Vagina (tissue), 2 donors: ENCODE data around the gene ACO1. TPM values are rescaled to one million over a fixed set of nuclear protein-coding genes. Genes with fewer than 3 reads are reported as not detected.
A peak's percentile ranks its signal among the peaks of the same experiment; 100 is the strongest.

ENCODE experiments used
- DNase-seq, 2 donors: peaks; one replicate each; pipeline ENCODE4 v3.0.0-alpha.2; 2017; ENCODE audit errors: extremely low spot score in 2 of 2
- H3K27ac ChIP-seq: fragments of 200-600 bp; sonication (generic); one replicate; pipeline ENCODE4 v1.5.1; 2019
- H3K27me3 ChIP-seq: fragments of 200-600 bp; sonication (generic); one replicate; pipeline ENCODE4 v1.5.1; 2019
- H3K36me3 ChIP-seq, 2 donors: fragments of 200-600 bp; sonication (generic); one replicate each; pipeline ENCODE4 v1.5.1; 2017 to 2019
- H3K4me1 ChIP-seq: fragments of 200-600 bp; sonication (generic); one replicate; pipeline ENCODE4 v1.5.1; 2019
- H3K4me3 ChIP-seq, 2 donors: fragments of 200-600 bp; sonication (generic); 1 replicate in 1 of 2; 2 replicates in 1 of 2; pipeline ENCODE4 v1.5.1; 2016 to 2019
- H3K9me3 ChIP-seq: fragments of 200-600 bp; sonication (generic); one replicate; pipeline ENCODE4 v1.5.1; 2019
- POLR2A ChIP-seq, 2 donors: fragments of 450-650 bp; IDR thresholded peaks; one replicate each; pipeline ENCODE4 v1.6.1; 2017; ENCODE audit warnings: antibody characterized with exemption in 2 of 2, mild to moderate bottlenecking in 2 of 2, moderate library complexity in 2 of 2
- POLR2AphosphoS5 ChIP-seq, 2 donors: sonication (generic); formaldehyde crosslinking; IDR thresholded peaks; one replicate each; pipeline ENCODE4 v1.9.0; 2017; ENCODE audit warnings: antibody characterized with exemption in 2 of 2, mild to moderate bottlenecking in 2 of 2, low read depth in 1 of 2; ENCODE audit not compliant: insufficient read depth in 1 of 2
- intact Hi-C: fragments of 100-400 bp; cut with DNase I; formaldehyde crosslinking; loops from one replicate; pipeline ENCODE4 v1.15.1; 2023
- total RNA-seq: library from RNA; depleted of rRNA; stranded (reverse); fragments of >200 nt; gene quantifications from one replicate; pipeline ENCODE4 v1.2.3, GENCODE V29; 2016
- TF ChIP-seq, protein P1 (sequence below), 3 experiments: fragments of 450-650 bp in 2 of 3; fragments of 200-600 bp in 1 of 3; sonication (generic) in 1 of 3; IDR thresholded peaks; one replicate each; pipeline ENCODE4 v1.5.1; 2017 to 2019; ENCODE audit warnings: antibody characterized with exemption in 3 of 3, mild to moderate bottlenecking in 2 of 3, moderate library complexity in 2 of 3

ACO1 gene
- total RNA-seq, 1 donor from 2014 or later, result 23.6 TPM

- no peak overlapping the region for H3K27ac ChIP-seq
- no peak for DNase-seq
- TF ChIP-seq POLR2AphosphoS5 (IDR thresholded peaks at IDR 0.05; ENCODE audit: insufficient read depth in 1 of 2, low read depth in 1 of 2), result no peak
- no peak for TF ChIP-seq POLR2A (IDR thresholded peaks at IDR 0.05)
- intact Hi-C loops, result no loop called here
- no peak overlapping the region for H3K4me3 ChIP-seq
- no peaks in the 10 kb centered on the region for H3K27me3 ChIP-seq
- peaks cover 5% of the 10 kb centered on the region for H3K4me1 ChIP-seq
- H3K36me3 ChIP-seq, result no peaks in the 10 kb centered on the region
- no peaks in the 10 kb centered on the region for H3K9me3 ChIP-seq
Observed at GRCh38 chr9:32345243-32345642, 39.2 kb upstream of the ACO1 start.

DNA sequence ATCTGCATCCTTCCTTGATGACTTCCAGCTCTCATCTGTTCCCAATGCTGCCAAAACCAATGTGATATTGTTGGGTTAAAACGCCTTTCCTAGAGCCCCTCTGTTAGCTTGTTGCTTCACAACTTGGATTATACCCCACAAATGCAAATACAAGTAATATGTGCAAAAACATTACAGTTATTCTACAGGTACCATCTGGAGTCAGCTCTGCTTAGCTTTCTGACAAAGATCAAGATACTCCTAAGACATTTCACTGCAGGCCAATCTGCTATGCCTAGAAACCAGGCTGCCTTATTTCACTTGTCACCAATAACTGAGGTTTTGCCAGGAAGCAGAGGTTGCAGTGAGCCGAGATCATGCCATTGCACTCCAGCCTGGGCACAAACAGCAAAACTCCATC lies 36.9 kb upstream of the ACO1 start:
- Histone ChIP-seq H3K4me1 (peaks cover 5% of the 10 kb centered on the region), H3K4me3 (no peak overlapping the region), H3K36me3 (no peaks in the 10 kb centered on the region), H3K27me3 (no peaks in the 10 kb centered on the region), H3K27ac (no peak overlapping the region), H3K9me3 (no peaks in the 10 kb centered on the region)
- intact Hi-C loops, result no loop called here
- TF ChIP-seq POLR2A (IDR thresholded peaks at IDR 0.05), result no peak
- TF ChIP-seq, protein P1, sequence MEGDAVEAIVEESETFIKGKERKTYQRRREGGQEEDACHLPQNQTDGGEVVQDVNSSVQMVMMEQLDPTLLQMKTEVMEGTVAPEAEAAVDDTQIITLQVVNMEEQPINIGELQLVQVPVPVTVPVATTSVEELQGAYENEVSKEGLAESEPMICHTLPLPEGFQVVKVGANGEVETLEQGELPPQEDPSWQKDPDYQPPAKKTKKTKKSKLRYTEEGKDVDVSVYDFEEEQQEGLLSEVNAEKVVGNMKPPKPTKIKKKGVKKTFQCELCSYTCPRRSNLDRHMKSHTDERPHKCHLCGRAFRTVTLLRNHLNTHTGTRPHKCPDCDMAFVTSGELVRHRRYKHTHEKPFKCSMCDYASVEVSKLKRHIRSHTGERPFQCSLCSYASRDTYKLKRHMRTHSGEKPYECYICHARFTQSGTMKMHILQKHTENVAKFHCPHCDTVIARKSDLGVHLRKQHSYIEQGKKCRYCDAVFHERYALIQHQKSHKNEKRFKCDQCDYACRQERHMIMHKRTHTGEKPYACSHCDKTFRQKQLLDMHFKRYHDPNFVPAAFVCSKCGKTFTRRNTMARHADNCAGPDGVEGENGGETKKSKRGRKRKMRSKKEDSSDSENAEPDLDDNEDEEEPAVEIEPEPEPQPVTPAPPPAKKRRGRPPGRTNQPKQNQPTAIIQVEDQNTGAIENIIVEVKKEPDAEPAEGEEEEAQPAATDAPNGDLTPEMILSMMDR (IDR thresholded peaks at IDR 0.05), result no peak
- TF ChIP-seq POLR2AphosphoS5 (IDR thresholded peaks at IDR 0.05; ENCODE audit: insufficient read depth in 1 of 2, low read depth in 1 of 2), result no peak
- DNase-seq, result no peak

DNA sequence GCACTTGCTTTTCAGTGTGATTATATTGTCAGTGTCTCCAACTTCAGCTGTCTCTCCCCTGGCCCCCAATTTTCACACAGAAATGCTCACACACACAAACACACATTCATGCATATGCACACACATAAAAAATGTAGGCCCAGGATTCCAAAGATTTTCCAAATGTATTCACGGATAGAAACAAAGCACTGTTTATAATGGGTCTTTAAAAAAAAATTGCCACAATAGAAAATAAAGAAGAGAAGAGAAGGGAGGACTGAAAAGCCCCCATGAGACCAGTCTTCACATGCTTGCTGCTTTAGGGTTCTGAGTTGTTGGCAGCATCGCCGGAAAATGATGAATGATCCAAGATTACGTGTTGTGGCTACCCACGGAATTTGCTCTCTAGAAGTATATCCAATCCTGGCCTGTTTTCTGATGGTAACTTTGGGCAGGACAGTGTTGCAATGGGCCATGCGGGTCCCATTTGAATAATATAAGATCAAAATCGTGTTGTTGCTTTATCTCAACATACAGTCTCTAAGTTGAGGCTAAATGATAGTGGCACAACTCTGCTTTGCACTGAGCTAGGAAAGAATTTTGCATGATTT lies 36.2 kb upstream of the ACO1 start:
- no peak overlapping the region for H3K27ac ChIP-seq
- no peaks in the 10 kb centered on the region for H3K9me3 ChIP-seq
- TF ChIP-seq POLR2AphosphoS5 (IDR thresholded peaks at IDR 0.05; ENCODE audit: insufficient read depth in 1 of 2, low read depth in 1 of 2) (no peak), POLR2A (IDR thresholded peaks at IDR 0.05) (no peak)
- TF ChIP-seq, protein P1 (IDR thresholded peaks at IDR 0.05), result no peak
- peaks cover 5% of the 10 kb centered on the region for H3K4me1 ChIP-seq
- DNase-seq, result no peak
- H3K4me3 ChIP-seq, result no peak overlapping the region
- H3K36me3 ChIP-seq, result no peaks in the 10 kb centered on the region
- H3K27me3 ChIP-seq, result no peaks in the 10 kb centered on the region
- intact Hi-C loops, result no loop called here

DNA sequence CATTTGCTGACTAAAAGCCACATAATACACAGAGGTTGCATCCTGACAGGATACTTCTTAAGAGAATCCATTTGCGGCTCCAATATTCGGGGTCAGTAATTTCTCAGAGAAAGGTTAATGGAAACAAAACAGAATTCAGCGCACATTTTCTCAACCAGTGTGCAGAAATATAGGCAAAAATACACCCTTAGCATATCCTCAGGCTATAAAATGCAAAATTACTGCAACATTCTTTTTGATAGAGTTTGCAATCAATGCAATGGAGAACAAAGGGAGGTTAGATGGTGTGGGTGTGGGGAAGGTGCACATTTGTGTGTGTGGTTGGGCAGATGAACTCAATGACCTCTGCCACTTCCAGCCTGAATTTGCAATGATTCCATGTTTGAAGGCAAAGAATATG lies 35.4 kb upstream of the ACO1 start:
- no peaks in the 10 kb centered on the region for H3K27me3 ChIP-seq
- no peak overlapping the region for H3K27ac ChIP-seq
- DNase-seq, result no peak
- no peaks in the 10 kb centered on the region for H3K9me3 ChIP-seq
- H3K36me3 ChIP-seq, result no peaks in the 10 kb centered on the region
- intact Hi-C loops, result no loop called here
- TF ChIP-seq POLR2A (IDR thresholded peaks at IDR 0.05) (no peak), POLR2AphosphoS5 (IDR thresholded peaks at IDR 0.05; ENCODE audit: insufficient read depth in 1 of 2, low read depth in 1 of 2) (no peak)
- TF ChIP-seq, protein P1 (IDR thresholded peaks at IDR 0.05), result no peak
- H3K4me3 ChIP-seq, result no peak overlapping the region
- peaks cover 5% of the 10 kb centered on the region for H3K4me1 ChIP-seq

DNA sequence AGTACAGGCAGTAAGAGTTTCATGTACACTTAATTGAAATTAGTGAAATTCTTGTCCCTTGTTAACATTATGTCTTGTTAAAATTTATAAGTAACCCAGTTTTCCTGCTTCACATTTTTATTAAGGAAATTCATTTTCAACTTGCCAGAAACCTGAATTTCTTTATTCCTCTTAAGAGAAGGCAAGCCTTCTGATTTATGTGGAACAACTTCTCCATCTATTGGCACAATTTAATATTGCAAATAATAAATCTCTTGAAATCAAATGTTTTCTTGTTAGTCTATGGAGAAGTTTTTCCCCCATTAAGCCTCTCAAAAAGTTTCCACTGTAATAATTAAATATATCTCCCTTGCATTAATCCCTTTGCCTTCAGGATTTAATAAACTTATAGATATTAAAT lies 33.8 kb upstream of the ACO1 start:
- no peak for TF ChIP-seq POLR2A (IDR thresholded peaks at IDR 0.05)
- no peak for TF ChIP-seq POLR2AphosphoS5 (IDR thresholded peaks at IDR 0.05; ENCODE audit: insufficient read depth in 1 of 2, low read depth in 1 of 2)
- TF ChIP-seq, protein P1 (IDR thresholded peaks at IDR 0.05), result peak in 2 of 3 experiments; percentile 5 to 19
- DNase-seq, result no peak
- Histone ChIP-seq H3K4me3 (no peak overlapping the region), H3K4me1 (no peaks in the 10 kb centered on the region), H3K9me3 (no peaks in the 10 kb centered on the region), H3K36me3 (no peaks in the 10 kb centered on the region), H3K27ac (no peak overlapping the region), H3K27me3 (no peaks in the 10 kb centered on the region)
- intact Hi-C loops, result no loop called here
